Subcutaneous abdominal adipose tissue (tissue), 5 donors: ENCODE results near the gene KRABD2.
"Not testable (repeated sequence)": the region's sequence is repeated elsewhere in the genome, so short reads cannot be mapped to it uniquely, and the experiment has no call there.

Experiments
- H3K27ac ChIP-seq: one replicate; pipeline ENCODE4 v1.7.0; 2013; ENCODE audit warnings: low read depth, mild to moderate bottlenecking, inconsistent platforms, low read length, moderate library complexity
- H3K27me3 ChIP-seq, 5 donors: one replicate each; pipeline ENCODE4 v1.7.0; 2013; ENCODE audit warnings: low read length in 5 of 5, inconsistent platforms in 1 of 5; ENCODE audit not compliant: control insufficient read depth in 5 of 5, insufficient read depth in 4 of 5
- H3K36me3 ChIP-seq, 5 donors: one replicate each; pipeline ENCODE4 v1.7.0; 2013; ENCODE audit warnings: low read length in 5 of 5; ENCODE audit not compliant: control insufficient read depth in 5 of 5, insufficient read depth in 5 of 5
- H3K4me1 ChIP-seq, 5 donors: one replicate each; pipeline ENCODE4 v1.7.0; 2013; ENCODE audit warnings: low read length in 5 of 5, mild to moderate bottlenecking in 3 of 5, moderate library complexity in 1 of 5; ENCODE audit not compliant: control insufficient read depth in 5 of 5, insufficient read depth in 5 of 5
- H3K4me3 ChIP-seq, 5 donors: one replicate each; pipeline ENCODE4 v1.7.0; 2013; ENCODE audit warnings: low read length in 5 of 5, low read depth in 1 of 5
- H3K9ac ChIP-seq, 5 donors: one replicate each; pipeline ENCODE4 v1.7.0; 2013; ENCODE audit warnings: low read length in 5 of 5, mild to moderate bottlenecking in 4 of 5, moderate library complexity in 3 of 5
- H3K9me3 ChIP-seq, 5 donors: one replicate each; pipeline ENCODE4 v1.7.0; 2013; ENCODE audit warnings: low read length in 5 of 5; ENCODE audit not compliant: control insufficient read depth in 5 of 5
- donor health status: healthy.
- donor health status: healthy.
- donor health status: healthy.
- donor health status: healthy.
- donor health status: healthy.

Gene KRABD2

DNA sequence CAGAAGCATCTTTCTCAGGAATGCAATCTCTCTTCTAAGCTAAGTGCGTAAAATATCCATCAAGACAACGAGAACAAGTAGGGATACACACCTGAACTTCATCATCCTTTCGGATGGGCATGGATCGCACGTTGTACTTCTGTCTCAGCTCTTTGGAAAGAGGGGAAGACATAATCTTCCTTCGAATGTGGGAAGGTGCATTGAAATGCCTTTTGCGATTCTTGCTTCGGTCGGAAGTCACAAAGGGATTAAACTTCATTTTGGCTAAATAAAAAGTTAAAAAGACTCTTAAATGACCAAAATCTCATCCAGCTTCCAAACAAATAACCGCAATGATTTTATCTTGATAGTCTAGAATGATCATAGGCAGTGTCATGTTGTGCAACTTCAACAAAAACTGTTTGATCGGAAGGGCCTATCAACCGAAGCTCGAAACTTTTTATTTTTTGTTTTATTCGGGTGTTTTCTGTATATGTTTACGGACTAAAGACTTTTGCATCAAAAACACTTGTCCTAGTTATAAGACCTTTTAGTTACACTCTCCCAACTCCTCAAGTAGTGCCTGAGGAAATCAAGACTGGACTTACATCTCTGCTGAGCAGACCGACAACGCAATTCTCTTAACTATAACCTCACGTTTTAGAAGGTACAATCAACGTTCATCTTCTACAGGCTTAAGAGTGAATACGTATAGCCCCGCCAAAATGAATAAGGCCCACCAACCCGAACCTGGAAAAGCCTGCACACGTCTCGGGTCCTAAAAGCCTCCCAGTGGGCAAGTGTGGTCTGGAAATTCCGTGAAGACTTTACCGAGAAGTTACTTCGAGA lies 5.8 kb upstream of the KRABD2 start:
- peak overlapping the region; percentile 69 for H3K27ac ChIP-seq
- H3K9ac ChIP-seq, result peak overlapping the region; percentile 81 to 93 (median 88)
- peak overlapping the region; percentile 87 to 97 (median 91) for H3K4me3 ChIP-seq
- peaks cover 10 to 50% (median 44%) of the 10 kb centered on the region in 5 donors for H3K4me1 ChIP-seq
- peaks cover 20 to 42% (median 41%) of the 10 kb centered on the region in 5 donors for H3K36me3 ChIP-seq
- H3K9me3 ChIP-seq, result no peaks in the 10 kb centered on the region
- H3K27me3 ChIP-seq, result no peaks in the 10 kb centered on the region

DNA sequence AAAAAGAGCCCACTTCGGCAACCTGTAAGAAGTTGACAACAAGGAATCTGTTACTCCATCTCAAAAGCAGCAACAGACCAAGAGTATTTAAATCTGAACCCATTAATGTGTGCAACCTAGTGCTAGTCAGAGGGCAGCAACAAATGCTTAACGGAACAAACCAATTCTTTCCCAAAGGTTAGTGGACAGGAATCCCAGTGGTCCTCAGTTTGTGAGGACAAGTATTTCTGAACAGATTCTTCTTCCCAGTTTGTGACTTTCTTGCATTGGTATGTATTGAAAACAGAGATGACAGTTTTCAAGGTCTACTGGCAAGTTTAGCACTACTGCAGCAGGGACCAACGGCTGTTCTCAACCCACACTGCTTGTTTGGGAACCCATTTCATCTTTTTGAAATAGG lies 3.5 kb upstream of the KRABD2 start:
- H3K36me3 ChIP-seq, result peaks cover 20 to 47% (median 43%) of the 10 kb centered on the region in 5 donors
- no peak overlapping the region for H3K9ac ChIP-seq
- H3K27me3 ChIP-seq, result no peaks in the 10 kb centered on the region
- H3K27ac ChIP-seq, result no peak overlapping the region
- H3K4me3 ChIP-seq, result no peak overlapping the region
- no peaks in the 10 kb centered on the region for H3K9me3 ChIP-seq
- H3K4me1 ChIP-seq, result peaks cover 12 to 66% (median 59%) of the 10 kb centered on the region in 5 donors

DNA sequence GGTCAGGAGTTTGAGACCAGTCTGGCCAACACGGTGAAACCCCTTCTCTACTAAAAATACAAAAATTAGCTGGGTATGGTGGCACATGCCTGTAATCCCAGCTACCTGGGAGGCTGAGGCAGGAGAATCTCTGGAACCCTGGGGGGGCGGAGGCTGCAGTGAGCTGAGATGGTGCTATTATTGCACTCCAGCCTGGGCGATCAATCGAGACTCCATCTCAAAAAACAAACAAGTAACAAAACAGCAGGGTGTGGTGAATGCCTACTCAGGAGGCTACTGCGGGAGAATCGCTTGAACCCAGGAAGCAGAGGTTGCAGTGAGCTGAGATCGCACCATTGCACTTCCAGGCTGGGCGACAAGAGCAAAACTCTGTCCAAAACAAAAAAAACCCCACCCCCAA lies 1.6 kb upstream of the KRABD2 start:
- not testable (repeated sequence) for H3K4me3 ChIP-seq, H3K27ac ChIP-seq, H3K9me3 ChIP-seq, H3K27me3 ChIP-seq, H3K9ac ChIP-seq
- peaks cover 10 to 49% (median 47%) of the 10 kb centered on the region in 5 donors for H3K4me1 ChIP-seq
- H3K36me3 ChIP-seq, result peaks cover 20 to 47% (median 43%) of the 10 kb centered on the region in 5 donors

DNA sequence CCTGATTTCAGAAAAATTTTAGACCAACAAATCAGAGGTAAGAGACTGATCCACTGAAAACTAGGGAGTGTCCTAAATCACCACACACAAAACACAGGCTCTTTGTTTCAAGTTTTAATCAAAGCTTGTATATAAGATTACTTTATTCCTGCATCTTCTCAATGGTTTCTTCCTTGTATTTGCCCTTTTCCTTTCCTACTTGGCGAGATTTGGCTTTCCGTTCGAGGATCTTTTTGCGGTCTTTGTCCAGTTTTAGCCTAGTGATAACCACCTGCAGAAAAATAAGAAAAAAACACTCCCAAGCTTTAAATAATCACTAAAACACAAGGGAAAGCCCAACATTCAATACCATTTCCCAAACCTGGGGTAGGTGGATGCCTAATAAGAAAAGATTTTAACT lies 918 bp upstream of the KRABD2 start:
- H3K4me3 ChIP-seq, result no peak overlapping the region
- H3K9me3 ChIP-seq, result no peaks in the 10 kb centered on the region
- peaks cover 20 to 47% (median 43%) of the 10 kb centered on the region in 5 donors for H3K36me3 ChIP-seq
- H3K27me3 ChIP-seq, result no peaks in the 10 kb centered on the region
- H3K9ac ChIP-seq, result no peak overlapping the region
- H3K27ac ChIP-seq, result peak overlapping the region; percentile 86
- H3K4me1 ChIP-seq, result peaks cover 10 to 47% (median 45%) of the 10 kb centered on the region in 5 donors

DNA sequence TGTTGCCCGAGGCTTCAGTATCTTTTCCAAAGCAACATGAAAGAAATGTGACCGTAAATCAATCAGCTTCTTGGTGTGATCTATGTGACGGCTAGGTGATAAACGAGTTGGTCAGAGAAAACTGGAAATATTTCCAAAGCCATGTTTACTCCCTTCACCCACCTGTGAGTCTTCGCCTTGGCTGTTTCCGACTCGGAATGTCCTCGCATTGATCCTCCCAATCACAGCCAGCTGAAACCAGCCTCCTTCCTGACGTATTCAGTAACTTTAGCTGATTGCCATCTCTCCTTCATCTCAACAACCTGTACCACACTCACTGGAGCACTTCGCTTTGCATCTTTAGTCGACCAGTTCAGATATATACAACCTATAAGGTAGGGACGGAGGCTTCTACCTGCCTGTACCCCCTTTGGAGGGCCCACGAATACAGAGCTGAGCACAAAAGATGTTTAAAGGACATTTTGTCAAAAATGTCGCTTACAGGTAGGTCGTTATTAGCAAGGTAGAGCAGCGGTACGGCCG lies 705 bp downstream of the KRABD2 start:
- H3K27ac ChIP-seq, result peak overlapping the region; percentile 86
- H3K27me3 ChIP-seq, result no peaks in the 10 kb centered on the region
- no peaks in the 10 kb centered on the region for H3K9me3 ChIP-seq
- peaks cover 20 to 42% (median 37%) of the 10 kb centered on the region in 5 donors for H3K36me3 ChIP-seq
- peak overlapping the region; percentile 84 to 96 (median 96) for H3K4me3 ChIP-seq
- peak overlapping the region; percentile 93 to 97 (median 93) for H3K9ac ChIP-seq
- peaks cover 3 to 40% (median 29%) of the 10 kb centered on the region in 5 donors for H3K4me1 ChIP-seq

DNA sequence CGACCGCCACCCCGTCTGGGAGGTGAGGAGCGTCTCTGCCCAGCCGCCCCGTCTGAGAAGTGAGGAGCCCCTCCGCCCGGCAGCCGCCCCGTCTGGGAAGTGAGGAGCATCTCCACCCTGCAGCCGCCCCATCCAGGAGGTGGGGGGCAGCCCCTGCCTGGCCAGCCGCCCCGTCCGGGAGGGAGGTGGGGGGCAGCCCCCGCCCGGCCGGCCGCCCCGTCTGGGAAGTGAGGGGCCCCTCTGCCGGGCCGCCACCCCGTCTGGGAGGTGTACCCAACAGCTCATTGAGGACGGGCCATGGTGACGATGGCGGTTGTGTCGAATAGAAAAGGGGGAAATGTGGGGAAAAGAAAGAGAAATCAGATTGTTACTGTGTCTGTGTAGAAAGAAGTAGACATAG lies 2.6 kb downstream of the KRABD2 start:
- not testable (repeated sequence) for H3K9me3 ChIP-seq, H3K4me3 ChIP-seq, H3K27ac ChIP-seq, H3K9ac ChIP-seq, H3K27me3 ChIP-seq
- Histone ChIP-seq H3K36me3 (peaks cover 14 to 36% (median 30%) of the 10 kb centered on the region in 5 donors), H3K4me1 (peaks cover 3 to 33% (median 19%) of the 10 kb centered on the region in 5 donors)

DNA sequence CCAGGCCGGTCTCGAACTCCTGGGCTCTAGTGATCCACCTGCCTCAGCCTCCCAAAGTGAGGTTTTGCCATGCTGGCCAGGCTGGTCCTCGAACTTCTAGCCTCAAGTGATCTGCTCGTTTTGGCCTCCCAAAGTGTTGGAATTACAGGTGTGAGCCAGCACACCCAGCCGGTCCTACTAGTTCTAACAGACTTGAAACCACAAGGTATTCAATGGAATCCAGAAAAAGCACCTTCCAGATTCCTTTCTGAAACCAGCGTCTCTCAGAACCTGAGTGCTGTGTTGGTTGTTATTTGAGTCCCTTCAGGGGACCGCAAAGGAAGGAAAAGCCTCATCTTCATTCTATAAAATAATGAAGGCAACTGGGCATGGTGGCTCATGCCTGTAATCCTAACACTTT lies 4.1 kb downstream of the KRABD2 start:
- H3K27ac ChIP-seq, result peak overlapping the region; percentile 41
- H3K4me1 ChIP-seq, result peaks cover 3 to 33% (median 19%) of the 10 kb centered on the region in 5 donors
- H3K27me3 ChIP-seq, result no peaks in the 10 kb centered on the region
- H3K36me3 ChIP-seq, result peaks cover 9 to 25% (median 22%) of the 10 kb centered on the region in 5 donors
- no peaks in the 10 kb centered on the region for H3K9me3 ChIP-seq
- no peak overlapping the region for H3K9ac ChIP-seq
- H3K4me3 ChIP-seq, result no peak overlapping the region

DNA sequence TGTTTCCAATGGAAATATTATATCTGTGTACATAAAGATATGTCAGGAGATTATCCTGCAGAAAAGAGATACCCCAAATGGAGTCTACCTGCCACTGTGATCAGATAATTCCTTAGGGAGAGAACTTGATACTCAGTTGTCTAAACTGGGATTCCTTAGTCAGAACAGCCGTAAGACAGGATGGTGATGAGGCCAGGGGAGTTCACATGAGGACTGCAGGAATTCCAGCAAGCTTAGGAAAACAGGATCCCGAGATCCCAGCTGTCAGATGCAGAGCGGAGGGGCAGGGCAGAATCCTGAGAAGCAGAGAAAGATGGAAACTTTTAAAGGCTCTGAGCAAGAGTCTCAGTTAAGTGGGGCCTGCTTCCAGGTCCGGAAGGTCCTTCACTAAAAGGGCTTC lies 4.7 kb downstream of the KRABD2 start:
- Histone ChIP-seq H3K27ac (peak overlapping the region; percentile 41), H3K4me1 (peaks cover 3 to 33% (median 15%) of the 10 kb centered on the region in 5 donors), H3K36me3 (peaks cover 9 to 20% (median 19%) of the 10 kb centered on the region in 5 donors), H3K4me3 (no peak overlapping the region), H3K9me3 (no peaks in the 10 kb centered on the region), H3K27me3 (no peaks in the 10 kb centered on the region), H3K9ac (no peak overlapping the region)

DNA sequence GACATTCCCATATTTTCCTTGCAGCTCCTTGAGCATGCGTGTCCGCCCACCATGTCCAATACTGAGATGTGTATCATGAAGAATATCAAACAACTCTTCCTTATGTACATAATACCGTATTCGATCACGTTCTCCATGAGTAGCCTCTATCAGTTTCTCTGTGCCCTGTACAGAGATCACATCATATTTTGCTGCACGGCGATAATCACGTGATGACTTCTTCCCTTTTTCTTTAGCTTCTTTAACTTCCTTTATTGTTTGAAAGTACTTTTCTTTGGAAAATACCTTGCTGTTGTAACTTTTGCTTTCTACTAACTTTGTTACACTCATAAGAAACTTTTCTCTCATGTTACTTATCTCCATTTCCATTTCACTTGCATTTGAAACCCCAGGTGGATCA lies 6.6 kb downstream of the KRABD2 start:
- Histone ChIP-seq H3K27ac (peak overlapping the region; percentile 6), H3K27me3 (no peaks in the 10 kb centered on the region), H3K36me3 (peaks cover 9 to 21% (median 19%) of the 10 kb centered on the region in 5 donors), H3K4me1 (peaks cover 0 to 29% (median 3%) of the 10 kb centered on the region in 5 donors), H3K9ac (no peak overlapping the region), H3K9me3 (no peaks in the 10 kb centered on the region), H3K4me3 (no peak overlapping the region)

DNA sequence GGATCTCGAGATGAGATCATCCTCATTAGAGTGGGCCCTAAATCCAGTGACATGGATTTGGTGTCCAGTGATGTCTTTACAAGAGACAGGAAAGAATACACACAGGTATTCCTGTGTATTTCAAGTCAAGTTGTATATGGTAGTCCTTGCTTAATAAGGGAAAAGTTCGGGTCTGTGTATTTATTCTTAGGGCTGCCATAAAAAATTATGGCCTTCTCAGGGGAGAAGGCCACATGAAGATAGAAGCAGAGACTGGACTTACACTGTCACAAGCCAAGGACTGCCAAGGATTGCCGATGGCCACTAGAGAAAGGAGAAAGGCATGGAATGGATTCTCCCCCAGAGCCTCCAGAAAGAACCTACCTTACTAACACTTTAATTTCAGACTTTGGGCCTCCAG lies 8.3 kb downstream of the KRABD2 start:
- Histone ChIP-seq H3K36me3 (peaks cover 9 to 23% (median 19%) of the 10 kb centered on the region in 5 donors), H3K27ac (peak overlapping the region; percentile 30), H3K9ac (no peak overlapping the region), H3K9me3 (no peaks in the 10 kb centered on the region), H3K27me3 (no peaks in the 10 kb centered on the region), H3K4me3 (no peak overlapping the region), H3K4me1 (peaks cover 0 to 35% (median 4%) of the 10 kb centered on the region in 5 donors)
